ENCODE data around the gene PIGK.

The PIGK gene

DNA sequence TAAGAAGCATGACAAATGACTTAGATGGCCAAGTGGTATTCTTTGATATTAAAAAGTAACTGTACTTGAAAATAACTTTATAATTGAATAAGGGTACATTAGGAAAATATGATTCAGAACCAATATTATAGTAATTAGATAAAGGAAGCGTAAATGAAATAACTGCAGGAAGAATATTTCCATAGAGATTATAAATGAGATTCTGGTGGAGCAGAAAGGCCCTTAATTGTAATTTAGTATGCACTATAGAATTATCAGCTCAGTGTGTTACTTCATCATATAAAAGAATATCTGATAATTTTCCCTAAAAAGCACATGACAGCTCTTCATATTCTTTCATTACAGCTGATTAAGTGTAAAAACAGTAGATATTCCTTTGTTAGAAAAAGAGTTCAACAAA is 171.7 kb downstream of the PIGK start:
- CTCF ChIA-PET: interaction anchor here (0.6 kb wide), 1 partner anchor 177 kb away, joined by 3 read pairs; no protein-coding TSS in a partner anchor
- TF ChIP-seq, protein P1, sequence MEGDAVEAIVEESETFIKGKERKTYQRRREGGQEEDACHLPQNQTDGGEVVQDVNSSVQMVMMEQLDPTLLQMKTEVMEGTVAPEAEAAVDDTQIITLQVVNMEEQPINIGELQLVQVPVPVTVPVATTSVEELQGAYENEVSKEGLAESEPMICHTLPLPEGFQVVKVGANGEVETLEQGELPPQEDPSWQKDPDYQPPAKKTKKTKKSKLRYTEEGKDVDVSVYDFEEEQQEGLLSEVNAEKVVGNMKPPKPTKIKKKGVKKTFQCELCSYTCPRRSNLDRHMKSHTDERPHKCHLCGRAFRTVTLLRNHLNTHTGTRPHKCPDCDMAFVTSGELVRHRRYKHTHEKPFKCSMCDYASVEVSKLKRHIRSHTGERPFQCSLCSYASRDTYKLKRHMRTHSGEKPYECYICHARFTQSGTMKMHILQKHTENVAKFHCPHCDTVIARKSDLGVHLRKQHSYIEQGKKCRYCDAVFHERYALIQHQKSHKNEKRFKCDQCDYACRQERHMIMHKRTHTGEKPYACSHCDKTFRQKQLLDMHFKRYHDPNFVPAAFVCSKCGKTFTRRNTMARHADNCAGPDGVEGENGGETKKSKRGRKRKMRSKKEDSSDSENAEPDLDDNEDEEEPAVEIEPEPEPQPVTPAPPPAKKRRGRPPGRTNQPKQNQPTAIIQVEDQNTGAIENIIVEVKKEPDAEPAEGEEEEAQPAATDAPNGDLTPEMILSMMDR (conservative IDR thresholded peaks at IDR 0.05; ENCODE audit: low read depth): no peak
- no peak overlapping the region for H3K27ac ChIP-seq
- DNase-seq (ENCODE audit: low spot score): no peak
- POLR2A ChIA-PET (ENCODE audit: low non-redundant PET): no interaction called here

- ChIA-PET POLR2A (ENCODE audit: low non-redundant PET) (no interaction called here), CTCF (no interaction called here)
- TF ChIP-seq, protein P1 (conservative IDR thresholded peaks at IDR 0.05; ENCODE audit: low read depth): no peak
- H3K27ac ChIP-seq: no peak overlapping the region
- DNase-seq (ENCODE audit: low spot score): peak; percentile 51
These were observed 174.9 kb downstream of the PIGK start for GRCh38 chr1:77044133-77044849.

DNA sequence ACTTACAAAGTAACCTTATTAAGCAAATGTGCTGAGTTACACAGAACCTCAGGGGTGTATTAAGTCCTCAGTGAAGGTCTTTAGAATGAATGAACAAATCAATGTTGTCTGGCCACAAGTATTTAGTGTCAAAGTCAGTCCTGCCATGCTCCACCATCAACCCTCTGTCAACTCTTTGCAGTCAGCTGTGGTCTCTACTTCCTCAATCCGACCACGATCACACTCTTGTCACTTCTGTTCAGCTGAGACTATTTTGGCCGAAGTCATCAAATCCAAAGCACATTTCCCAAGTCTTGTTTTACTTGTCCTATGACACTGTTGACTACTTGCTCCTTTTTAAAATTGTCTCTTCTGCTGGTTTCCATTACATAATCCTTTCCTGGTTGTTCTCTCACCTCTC is 178.4 kb downstream of the PIGK start:
- TF ChIP-seq, protein P1 (conservative IDR thresholded peaks at IDR 0.05; ENCODE audit: low read depth): no peak
- peak overlapping the region; percentile 90; the same call in 1 of the 2 replicates for H3K27ac ChIP-seq
- no peak for DNase-seq (ENCODE audit: low spot score)
- ChIA-PET CTCF (interaction anchor here (0.6 kb wide), 1 partner anchor 205 kb away, joined by 4 read pairs; no protein-coding TSS in a partner anchor), POLR2A (ENCODE audit: low non-redundant PET) (no interaction called here)

DNA sequence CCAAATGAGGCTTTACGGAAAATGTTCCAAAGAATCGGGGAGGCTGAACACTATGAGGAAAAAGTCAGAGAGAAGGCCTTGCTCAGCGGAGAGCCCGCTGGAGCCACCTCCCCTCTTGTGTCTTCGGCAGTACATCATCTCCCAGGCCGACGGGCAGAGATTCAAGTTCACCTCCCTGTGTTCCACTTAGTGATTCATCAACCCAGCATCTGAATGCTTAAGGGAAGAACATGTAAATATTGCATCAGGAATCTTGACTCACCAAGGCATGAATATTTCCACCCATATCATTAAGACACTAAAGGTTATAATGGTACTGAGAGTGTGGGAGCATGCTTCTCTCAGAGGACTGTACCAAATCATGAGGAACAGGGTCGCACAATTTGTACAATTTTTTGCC is 179.5 kb downstream of the PIGK start:
- H3K27ac ChIP-seq: peak overlapping the region; percentile 90
- TF ChIP-seq, protein P1 (conservative IDR thresholded peaks at IDR 0.05; ENCODE audit: low read depth): no peak
- ChIA-PET POLR2A (ENCODE audit: low non-redundant PET) (no interaction called here), CTCF (no interaction called here)
- peak; percentile 96 for DNase-seq (ENCODE audit: low spot score)

GRCh38 chr1:77039111-77039510 is 180.1 kb downstream of the PIGK start:
- peak overlapping the region; percentile 90 for H3K27ac ChIP-seq
- ChIA-PET CTCF (no interaction called here), POLR2A (ENCODE audit: low non-redundant PET) (no interaction called here)
- TF ChIP-seq, protein P1 (conservative IDR thresholded peaks at IDR 0.05; ENCODE audit: low read depth): no peak
- DNase-seq (ENCODE audit: low spot score): no peak
